Ecto neural progenitor cell (in vitro differentiated cells): Measurements from ENCODE around the gene SLC46A3.

Experiments used
- DNase-seq: peaks from one replicate; pipeline ENCODE4 v3.0.0-alpha.2; 2018; ENCODE audit warnings: low spot score

SLC46A3 gene

DNA sequence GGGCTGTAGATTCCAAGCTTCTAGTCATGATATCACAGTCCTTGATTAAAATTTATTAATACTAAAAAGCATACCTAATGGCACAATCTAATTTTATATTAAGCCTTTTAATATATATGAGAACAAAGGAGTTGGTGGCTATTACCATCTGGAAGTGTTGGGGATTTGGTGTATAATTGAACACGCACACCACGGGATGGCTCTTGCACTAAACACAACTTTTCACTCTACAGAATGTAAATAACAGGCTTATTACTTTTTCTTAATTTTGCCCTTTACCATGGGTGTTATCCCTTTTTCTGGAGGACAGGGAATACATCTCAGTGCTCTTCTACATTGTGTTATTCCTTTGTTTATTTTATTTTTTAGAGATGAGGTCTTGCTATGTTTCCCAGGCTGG is 38.2 kb downstream of the SLC46A3 start:
- DNase-seq = no peak

DNA sequence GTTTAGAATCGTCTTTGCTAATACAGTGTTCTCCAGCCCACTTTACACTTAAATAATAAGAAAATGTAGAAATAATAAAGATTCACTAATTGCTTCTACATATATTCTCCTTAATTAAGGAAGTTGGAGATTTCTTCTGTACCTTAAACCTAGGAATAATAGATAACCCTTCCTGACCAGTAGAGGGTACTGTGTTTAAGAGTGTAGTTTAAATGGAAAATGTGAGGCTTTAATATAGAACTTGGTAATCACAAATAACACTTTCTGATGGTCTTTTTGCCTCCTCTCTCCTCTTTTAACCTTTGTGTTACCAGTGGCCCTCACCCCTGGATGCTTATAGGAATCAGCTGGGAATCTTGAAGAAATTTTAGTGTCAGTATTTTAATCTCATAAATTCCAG is 39.1 kb downstream of the SLC46A3 start:
- DNase-seq = no peak

DNA sequence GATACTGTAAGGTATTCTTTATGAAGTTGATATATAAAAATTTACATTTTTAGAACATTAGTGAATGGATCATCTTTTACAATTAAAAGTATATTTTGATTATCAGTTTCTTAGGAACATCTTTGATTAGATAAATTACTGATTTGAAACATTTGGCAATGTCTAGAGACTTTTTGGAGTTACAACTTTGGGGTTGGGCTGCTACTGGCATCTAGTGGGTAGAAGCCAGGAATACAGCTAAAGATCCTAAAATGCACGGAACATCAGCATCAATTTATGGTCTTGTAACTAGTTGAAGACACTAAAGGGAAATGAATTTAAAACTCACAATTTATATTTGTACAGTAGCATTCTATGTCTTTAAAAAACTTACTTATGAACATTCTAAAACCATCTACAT is 40.0 kb downstream of the SLC46A3 start:
- no peak for DNase-seq

DNA sequence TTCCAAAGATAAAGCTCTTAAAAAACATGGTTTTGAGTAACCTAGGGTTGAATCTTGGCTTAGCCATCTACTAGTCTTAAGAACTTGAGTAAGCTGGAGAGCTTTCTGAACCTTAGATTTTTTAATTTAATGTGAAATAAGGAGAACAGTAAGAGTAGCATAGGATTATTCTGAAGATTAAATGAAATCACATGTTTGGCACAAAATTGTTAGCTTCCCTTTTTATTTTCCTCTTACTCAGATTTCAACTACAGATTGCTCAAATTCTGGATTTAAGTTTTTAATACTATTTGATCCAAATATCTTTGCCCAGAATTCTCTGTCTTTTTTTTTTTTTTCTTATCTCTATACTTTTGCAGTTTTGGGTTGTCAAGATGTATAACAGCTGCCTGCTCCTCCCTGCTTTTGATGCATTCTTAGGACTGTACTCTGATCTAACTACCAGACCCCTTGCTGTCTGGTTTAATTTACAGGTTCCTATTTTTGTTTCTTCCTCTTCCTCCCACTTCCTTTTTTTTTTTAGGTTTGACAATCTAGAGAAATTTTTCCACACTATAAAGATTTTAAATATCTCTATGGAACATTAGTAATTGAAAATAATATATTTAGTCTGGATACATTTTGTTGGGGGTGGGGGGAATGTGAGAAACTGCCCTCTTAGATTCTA is 47.5 kb downstream of the SLC46A3 start:
- no peak for DNase-seq

DNA sequence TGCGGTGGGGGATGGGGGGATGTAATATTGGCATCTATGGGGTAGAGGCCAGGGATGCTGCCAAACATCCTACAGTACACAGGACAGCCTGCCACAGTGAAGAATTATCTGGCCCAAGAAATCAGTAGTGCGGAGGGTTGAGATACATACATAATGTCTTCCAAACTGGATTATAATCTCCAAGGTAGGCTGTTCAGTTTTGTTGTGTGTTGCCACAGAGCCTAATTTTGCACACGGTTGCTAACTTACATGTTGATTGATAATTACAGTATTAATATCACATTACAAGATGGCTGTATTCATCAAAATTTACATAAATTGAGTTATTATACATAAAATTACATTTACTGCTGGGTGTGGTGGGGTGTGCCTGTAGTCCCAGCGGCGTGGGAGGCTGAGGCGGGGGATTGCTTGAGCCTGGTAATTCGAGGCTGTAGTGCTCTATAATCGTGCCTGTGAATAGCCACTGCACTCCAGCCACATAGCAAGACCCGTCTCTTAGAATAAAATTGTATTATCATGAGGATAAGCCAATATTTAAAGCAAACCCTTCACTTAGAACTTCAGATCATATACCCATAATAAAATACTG is 51.8 kb downstream of the SLC46A3 start:
- DNase-seq = no peak

DNA sequence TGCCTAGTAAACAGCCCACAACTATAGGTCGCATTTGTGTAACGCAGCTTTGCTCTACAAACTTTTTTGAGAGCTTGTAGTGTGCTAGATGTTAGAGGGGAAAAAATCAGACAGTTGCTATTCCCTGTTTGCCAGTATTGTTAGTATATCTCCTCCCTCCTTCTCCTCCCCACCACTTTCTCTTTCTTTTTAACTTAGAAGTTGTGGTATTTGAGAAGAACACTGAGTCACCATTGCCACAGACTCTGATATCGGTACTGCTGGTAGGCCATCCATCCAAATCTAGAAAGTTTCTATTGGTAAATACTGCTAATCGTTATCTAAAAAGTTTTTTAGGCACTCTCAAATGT is 59.2 kb downstream of the SLC46A3 start:
- no peak for DNase-seq

DNA sequence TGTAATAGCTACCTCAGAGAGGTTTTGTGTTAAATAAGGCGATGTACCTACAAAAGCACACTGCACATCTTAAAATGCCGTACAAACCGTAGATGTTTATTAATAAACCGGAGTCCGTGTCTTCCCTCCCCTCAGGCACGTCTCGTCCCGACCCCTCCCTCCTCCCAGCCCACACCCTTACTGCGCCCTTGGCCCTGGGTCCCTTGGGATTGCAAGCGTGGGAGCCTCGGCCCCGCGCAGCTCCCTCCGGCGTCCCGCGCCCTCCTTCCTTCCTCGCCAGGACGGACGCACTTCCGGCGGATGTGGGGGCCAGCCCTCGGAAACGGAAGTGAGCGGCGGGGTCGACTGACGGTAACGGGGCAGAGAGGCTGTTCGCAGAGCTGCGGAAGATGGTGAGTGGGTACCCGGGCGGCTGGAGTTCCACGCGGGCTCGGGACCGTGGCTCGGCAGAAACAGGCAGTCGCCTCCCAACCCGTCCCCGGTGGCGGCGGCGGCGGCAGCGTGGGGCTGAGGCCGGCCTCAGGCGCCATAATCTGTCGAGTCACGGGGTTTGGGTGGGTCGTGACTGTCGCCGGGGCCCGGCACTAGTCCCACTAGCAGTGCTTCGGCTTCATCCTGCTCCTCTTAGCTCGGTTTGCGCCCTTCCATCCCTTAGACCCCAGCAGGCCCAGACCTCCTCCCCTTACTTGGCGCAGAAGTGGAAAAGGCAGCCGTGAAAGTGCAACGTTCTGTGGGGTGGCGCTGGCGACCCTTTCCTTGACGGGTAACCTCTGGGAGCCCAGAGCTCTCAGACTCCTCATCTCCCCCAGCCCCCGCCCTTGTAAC is 59.8 kb downstream of the SLC46A3 start, which contains the start of gene POMP:
Gene POMP, plus strand, starts transcription at position 335 of the 825 bp plus-strand sequence. Its CDS starts 55 bp downstream, at position 390.
- DNase-seq = peak; percentile 90

DNA sequence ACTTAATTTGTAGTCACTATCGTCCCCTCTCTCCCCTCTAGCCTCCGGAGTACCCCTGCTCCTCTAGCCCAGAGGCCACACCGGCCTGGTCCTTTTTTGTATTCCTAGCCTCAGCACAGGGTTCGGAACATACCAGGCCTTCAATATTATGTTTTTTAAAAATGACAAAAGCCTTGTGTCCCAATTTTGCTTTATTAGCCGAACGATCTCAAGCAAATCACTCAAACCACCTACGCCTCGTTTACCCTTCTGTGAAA is 60.3 kb downstream of the SLC46A3 start:
- DNase-seq = no peak

DNA sequence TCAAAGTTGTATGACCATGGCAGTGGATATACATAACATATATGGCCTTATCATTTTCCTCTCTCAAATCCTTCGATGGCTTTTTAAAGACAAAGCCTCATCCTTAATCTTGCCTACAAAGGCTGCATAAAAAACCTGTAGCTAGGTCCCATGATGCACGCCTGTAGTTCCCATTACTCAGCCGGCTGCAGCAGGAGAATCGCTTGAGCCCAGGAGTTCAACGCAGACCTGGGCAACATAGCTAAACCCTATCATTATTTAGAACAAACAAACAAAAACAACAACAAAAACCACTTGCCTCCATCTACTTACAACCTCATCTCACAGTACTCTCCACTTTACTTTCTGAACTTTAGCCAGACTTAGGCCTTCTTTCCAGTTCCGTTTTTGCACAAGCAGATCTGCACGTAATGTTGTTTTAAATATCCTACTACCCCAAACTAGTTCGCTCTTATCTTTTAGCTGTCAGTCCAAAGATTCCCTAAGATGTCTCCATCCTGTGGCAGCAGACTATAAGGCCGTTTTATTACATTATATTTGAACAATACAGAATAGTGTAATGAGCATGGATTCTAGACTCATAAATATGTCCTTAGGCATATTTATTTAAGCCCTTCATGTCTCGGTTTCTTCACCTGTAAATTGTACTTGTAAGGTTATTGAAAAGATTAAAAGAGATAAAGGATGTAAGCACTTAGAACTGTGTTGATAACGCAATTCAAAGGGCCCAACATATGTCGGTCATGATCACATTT is 60.8 kb downstream of the SLC46A3 start:
- DNase-seq = no peak

DNA sequence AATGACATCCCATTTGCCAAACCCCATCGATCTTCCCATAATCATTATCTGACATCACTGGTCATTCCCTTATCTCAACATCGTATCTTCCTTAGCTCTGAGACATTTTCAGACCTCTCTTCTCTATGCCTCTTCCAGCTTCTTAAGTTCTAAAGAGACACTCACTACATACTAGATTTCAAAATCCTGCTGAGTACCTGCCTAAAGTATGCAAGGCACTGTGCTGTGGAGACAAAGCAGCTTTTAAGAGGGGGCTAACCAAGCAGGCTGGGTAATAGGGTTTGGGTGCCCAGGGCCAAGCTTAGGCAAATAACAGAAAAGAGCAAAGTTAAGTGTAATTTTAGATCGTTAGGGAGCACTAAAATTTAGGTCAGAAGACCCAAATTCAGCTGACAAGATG is 63.2 kb downstream of the SLC46A3 start:
- no peak for DNase-seq

DNA sequence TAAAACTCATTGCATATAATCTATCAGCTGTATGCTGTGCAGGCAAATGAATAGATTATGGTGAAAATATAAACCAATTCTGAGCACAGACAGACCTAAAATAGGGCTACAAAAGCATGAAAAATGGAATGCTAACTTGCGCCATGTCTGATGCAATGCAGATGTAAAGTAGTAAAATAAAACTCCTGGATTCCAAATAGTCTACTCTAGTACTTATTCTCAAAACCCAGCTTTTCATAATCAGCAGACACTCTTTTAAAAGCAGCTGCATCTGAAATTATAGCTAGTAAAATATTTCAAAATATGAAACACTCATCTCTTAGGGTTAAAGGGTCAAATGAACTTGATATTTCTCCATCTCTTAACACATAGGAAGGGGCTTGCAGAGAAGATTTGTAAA is 64.5 kb downstream of the SLC46A3 start:
- DNase-seq = no peak

DNA sequence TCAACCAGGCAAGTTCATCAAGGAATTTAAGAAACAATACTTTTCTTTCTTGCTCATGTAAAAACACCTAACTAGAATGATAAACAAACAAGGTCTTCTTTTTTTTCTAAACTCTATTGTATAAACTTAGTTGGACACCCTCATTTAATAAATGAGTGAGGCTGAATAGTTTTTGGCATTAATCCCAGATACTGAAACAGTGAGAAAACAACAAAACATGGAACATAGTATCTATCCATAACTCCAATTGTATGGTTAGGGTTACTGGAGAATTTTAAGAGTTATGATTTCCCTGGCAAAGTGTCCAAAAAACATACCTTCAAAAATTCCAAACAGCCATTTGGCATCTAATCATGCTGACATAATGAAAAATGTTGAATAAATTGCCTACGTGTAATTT is 65.7 kb downstream of the SLC46A3 start:
- DNase-seq = no peak

DNA sequence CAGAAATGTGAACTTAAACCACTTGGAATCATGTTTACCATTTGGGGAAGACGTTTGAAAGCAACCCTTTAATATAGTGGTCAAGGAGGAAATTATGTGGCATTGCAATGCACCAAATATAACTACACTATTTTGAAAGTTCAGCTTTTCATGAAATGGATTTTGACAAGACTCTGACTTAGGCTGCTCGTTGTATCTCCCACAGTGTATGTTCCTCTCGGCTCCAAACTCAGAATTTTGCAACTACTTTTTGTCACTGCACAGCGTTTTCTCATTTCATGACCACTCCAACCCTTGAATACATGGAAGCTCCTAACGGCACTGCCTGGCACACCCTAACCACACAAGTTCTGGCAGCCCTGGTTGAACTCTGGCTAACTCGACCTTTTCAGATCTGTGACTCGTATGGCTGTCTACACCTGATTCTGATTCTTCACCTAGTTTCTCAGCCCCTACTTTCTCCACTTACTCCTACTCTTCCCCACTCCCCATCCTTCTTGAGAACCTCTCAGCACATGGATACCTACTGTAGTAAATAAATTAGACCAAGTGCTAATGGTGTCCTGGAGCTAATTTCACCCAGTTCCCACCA is 66.9 kb downstream of the SLC46A3 start:
- DNase-seq = no peak

DNA sequence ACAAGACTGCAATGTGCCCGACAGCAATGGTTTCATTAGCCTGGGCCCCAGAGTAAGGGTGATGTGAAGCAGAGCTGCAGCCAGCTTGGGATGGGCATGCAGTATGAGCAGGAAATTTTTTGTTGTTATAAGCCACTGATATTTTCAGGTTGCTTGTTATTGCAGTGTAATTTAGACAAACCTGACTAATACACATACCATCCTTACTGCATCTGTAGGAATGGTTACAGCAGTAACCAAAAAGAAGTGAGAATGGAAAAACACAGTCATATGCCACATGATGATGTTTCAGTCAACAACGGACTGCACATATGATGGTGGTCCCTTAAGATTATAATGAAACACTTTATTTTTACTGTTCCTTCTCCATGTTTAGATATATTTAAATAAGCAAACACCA is 68.5 kb downstream of the SLC46A3 start:
- no peak for DNase-seq
